SK-N-SH treated with all-trans-retinoic acid at 6 μM for 48 hours (cell line): ENCODE data around the gene APOA5.

Experiments
- ATAC-seq: fragments of 200-7000 bp; cut with Tn5 transposase; 3 replicates; pipeline ENCODE4 v1.9.1; 2020; ENCODE audit warnings: mild to moderate bottlenecking, moderate library complexity
- ARNTL ChIP-seq: fragments of 450-650 bp; formaldehyde crosslinking; IDR thresholded peaks from 2 replicates; pipeline ENCODE4 v1.5.0; 2020; ENCODE audit warnings: low read depth, mild to moderate bottlenecking, moderate library complexity, borderline replicate concordance
- BACH2 ChIP-seq: fragments of 250-450 bp; sonication (Bioruptor Pico); IDR thresholded peaks from 2 replicates; pipeline ENCODE4 v1.9.0; 2021; ENCODE audit warnings: mild to moderate bottlenecking, borderline replicate concordance
- CSDC2 ChIP-seq: fragments of 250-450 bp; sonication (Bioruptor Pico); IDR thresholded peaks from 2 replicates; pipeline ENCODE4 v1.5.0; 2020; ENCODE audit warnings: mild to moderate bottlenecking, moderate library complexity
- ESRRG ChIP-seq: fragments of 250-450 bp; sonication (Bioruptor Pico); IDR thresholded peaks from 2 replicates; pipeline ENCODE4 v1.6.1; 2021; ENCODE audit warnings: mild to moderate bottlenecking
- GLIS3 ChIP-seq: fragments of 250-450 bp; sonication (Bioruptor Pico); IDR thresholded peaks from 2 replicates; pipeline ENCODE4 v1.5.0; 2020; ENCODE audit warnings: mild to moderate bottlenecking, moderate library complexity
- ISL1 ChIP-seq: fragments of 250-450 bp; sonication (Bioruptor Pico); IDR thresholded peaks from 2 replicates; pipeline ENCODE4 v2.1.2; 2022; ENCODE audit warnings: mild to moderate bottlenecking, moderate library complexity
- PPARA ChIP-seq: fragments of 250-450 bp; sonication (Bioruptor Pico); IDR thresholded peaks from 2 replicates; pipeline ENCODE4 v1.5.0; 2020; ENCODE audit warnings: mild to moderate bottlenecking, borderline replicate concordance
- RARB ChIP-seq: fragments of 250-450 bp; sonication (Bioruptor Pico); IDR thresholded peaks from 2 replicates; pipeline ENCODE4 v1.8.0; 2021; ENCODE audit warnings: mild to moderate bottlenecking, moderate library complexity
- SNAI2 ChIP-seq: fragments of 250-450 bp; sonication (Bioruptor Pico); IDR thresholded peaks from 2 replicates; pipeline ENCODE4 v1.5.0; 2020; ENCODE audit warnings: mild to moderate bottlenecking, moderate library complexity
- TCF4 ChIP-seq: fragments of 250-450 bp; sonication (Bioruptor Pico); IDR thresholded peaks from 2 replicates; pipeline ENCODE4 v1.8.0; 2021; ENCODE audit warnings: mild to moderate bottlenecking, moderate library complexity, borderline replicate concordance
- TOX ChIP-seq: fragments of 250-450 bp; sonication (Bioruptor Pico); IDR thresholded peaks from 2 replicates; pipeline ENCODE4 v1.8.0; 2021; ENCODE audit warnings: mild to moderate bottlenecking, moderate library complexity, borderline replicate concordance
- TSHZ2 ChIP-seq: fragments of 250-450 bp; sonication (Bioruptor Pico); IDR thresholded peaks from 2 replicates; pipeline ENCODE4 v1.5.0; 2020; ENCODE audit warnings: mild to moderate bottlenecking, moderate library complexity
- ZC3H10 ChIP-seq: fragments of 250-450 bp; sonication (Bioruptor Pico); IDR thresholded peaks from 2 replicates; pipeline ENCODE4 v1.5.1; 2021; ENCODE audit warnings: mild to moderate bottlenecking, moderate library complexity
- ZFP3 ChIP-seq: fragments of 250-450 bp; sonication (Bioruptor Pico); IDR thresholded peaks from 2 replicates; pipeline ENCODE4 v1.5.0; 2020; ENCODE audit warnings: mild to moderate bottlenecking, moderate library complexity
- ZFP30 ChIP-seq: fragments of 450-650 bp; formaldehyde crosslinking; IDR thresholded peaks from 2 replicates; pipeline ENCODE4 v1.5.0; 2022; ENCODE audit warnings: mild to moderate bottlenecking, moderate library complexity
- ZNF565 ChIP-seq: fragments of 450-650 bp; formaldehyde crosslinking; conservative IDR thresholded peaks from 2 replicates; pipeline ENCODE4 v1.5.0; 2020; ENCODE audit warnings: low read depth, mild to moderate bottlenecking, moderate library complexity
- ZNF70 ChIP-seq: fragments of 450-650 bp; formaldehyde crosslinking; IDR thresholded peaks from 2 replicates; pipeline ENCODE4 v1.5.0; 2020; ENCODE audit warnings: mild to moderate bottlenecking, moderate library complexity
- ZNF8 ChIP-seq: fragments of 450-650 bp; formaldehyde crosslinking; IDR thresholded peaks from 2 replicates; pipeline ENCODE4 v1.5.0; 2020; ENCODE audit warnings: mild to moderate bottlenecking, moderate library complexity
- TF ChIP-seq, protein P1 (sequence below): fragments of 250-450 bp; sonication (Bioruptor Pico); IDR thresholded peaks from 2 replicates; pipeline ENCODE4 v1.8.0; 2020; ENCODE audit warnings: mild to moderate bottlenecking, moderate library complexity, borderline replicate concordance
- TF ChIP-seq, protein P2 (sequence below): fragments of 250-450 bp; sonication (Bioruptor Pico); IDR thresholded peaks from 2 replicates; pipeline ENCODE4 v1.8.0; 2021; ENCODE audit warnings: low read depth, mild to moderate bottlenecking, moderate library complexity, borderline replicate concordance
- TF ChIP-seq, protein P3 (sequence below): fragments of 250-450 bp; sonication (Bioruptor Pico); IDR thresholded peaks from 2 replicates; pipeline ENCODE4 v1.5.1; 2021; ENCODE audit warnings: mild to moderate bottlenecking, moderate library complexity
- TF ChIP-seq, protein P4 (sequence below): fragments of 250-450 bp; sonication (Bioruptor Pico); IDR thresholded peaks from 2 replicates; pipeline ENCODE4 v1.5.1; 2020; ENCODE audit warnings: low read depth, mild to moderate bottlenecking, moderate library complexity

Gene APOA5

DNA sequence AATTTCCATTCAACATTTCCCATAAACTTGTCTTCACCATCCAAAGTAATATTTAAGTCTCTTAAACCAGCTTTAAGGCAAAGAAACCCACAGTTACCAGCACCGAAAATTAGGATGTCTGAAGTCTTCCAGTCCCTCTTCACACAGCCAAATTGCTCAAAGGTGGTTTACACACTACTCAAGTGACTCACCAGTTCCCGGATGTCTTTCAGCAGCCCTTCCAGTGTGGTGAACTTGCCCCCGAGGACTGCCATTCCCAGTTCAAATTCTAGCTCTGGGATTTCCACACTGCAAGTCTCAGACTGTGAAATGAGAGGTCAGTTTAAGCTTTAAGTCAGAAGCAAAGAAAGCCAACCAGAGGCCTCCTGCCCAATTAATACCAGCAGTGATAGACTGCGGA is 9.0 kb downstream of the APOA5 start (continued):
- TF ChIP-seq, protein P1, sequence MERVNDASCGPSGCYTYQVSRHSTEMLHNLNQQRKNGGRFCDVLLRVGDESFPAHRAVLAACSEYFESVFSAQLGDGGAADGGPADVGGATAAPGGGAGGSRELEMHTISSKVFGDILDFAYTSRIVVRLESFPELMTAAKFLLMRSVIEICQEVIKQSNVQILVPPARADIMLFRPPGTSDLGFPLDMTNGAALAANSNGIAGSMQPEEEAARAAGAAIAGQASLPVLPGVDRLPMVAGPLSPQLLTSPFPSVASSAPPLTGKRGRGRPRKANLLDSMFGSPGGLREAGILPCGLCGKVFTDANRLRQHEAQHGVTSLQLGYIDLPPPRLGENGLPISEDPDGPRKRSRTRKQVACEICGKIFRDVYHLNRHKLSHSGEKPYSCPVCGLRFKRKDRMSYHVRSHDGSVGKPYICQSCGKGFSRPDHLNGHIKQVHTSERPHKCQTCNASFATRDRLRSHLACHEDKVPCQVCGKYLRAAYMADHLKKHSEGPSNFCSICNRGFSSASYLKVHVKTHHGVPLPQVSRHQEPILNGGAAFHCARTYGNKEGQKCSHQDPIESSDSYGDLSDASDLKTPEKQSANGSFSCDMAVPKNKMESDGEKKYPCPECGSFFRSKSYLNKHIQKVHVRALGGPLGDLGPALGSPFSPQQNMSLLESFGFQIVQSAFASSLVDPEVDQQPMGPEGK (CRISPR knock-in tag): no peak
- no peak for TF ChIP-seq ZFP30

- no peak for ATAC-seq
- TF ChIP-seq ZFP3 (no peak), ZNF70 (CRISPR knock-in tag) (no peak), GLIS3 (CRISPR knock-in tag) (no peak), ZFP30 (no peak), BACH2 (no peak), RARB (no peak), TOX (CRISPR knock-in tag) (no peak), ESRRG (CRISPR knock-in tag) (no peak), ARNTL (CRISPR knock-in tag) (no peak), PPARA (CRISPR knock-in tag) (no peak), SNAI2 (CRISPR knock-in tag) (no peak), TSHZ2 (CRISPR knock-in tag) (no peak), ISL1 (CRISPR knock-in tag) (no peak), ZNF565 (CRISPR knock-in tag) (no peak), ZC3H10 (CRISPR knock-in tag) (no peak)
- TF ChIP-seq, protein P1 (CRISPR knock-in tag): no peak
- TF ChIP-seq, protein P2, sequence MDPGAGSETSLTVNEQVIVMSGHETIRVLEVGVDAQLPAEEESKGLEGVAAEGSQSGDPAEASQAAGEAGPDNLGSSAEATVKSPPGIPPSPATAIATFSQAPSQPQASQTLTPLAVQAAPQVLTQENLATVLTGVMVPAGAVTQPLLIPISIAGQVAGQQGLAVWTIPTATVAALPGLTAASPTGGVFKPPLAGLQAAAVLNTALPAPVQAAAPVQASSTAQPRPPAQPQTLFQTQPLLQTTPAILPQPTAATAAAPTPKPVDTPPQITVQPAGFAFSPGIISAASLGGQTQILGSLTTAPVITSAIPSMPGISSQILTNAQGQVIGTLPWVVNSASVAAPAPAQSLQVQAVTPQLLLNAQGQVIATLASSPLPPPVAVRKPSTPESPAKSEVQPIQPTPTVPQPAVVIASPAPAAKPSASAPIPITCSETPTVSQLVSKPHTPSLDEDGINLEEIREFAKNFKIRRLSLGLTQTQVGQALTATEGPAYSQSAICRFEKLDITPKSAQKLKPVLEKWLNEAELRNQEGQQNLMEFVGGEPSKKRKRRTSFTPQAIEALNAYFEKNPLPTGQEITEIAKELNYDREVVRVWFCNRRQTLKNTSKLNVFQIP (CRISPR knock-in tag): no peak
- TF ChIP-seq, protein P3, sequence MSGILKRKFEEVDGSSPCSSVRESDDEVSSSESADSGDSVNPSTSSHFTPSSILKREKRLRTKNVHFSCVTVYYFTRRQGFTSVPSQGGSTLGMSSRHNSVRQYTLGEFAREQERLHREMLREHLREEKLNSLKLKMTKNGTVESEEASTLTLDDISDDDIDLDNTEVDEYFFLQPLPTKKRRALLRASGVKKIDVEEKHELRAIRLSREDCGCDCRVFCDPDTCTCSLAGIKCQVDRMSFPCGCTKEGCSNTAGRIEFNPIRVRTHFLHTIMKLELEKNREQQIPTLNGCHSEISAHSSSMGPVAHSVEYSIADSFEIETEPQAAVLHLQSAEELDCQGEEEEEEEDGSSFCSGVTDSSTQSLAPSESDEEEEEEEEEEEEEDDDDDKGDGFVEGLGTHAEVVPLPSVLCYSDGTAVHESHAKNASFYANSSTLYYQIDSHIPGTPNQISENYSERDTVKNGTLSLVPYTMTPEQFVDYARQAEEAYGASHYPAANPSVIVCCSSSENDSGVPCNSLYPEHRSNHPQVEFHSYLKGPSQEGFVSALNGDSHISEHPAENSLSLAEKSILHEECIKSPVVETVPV: no peak
- TF ChIP-seq, protein P4, sequence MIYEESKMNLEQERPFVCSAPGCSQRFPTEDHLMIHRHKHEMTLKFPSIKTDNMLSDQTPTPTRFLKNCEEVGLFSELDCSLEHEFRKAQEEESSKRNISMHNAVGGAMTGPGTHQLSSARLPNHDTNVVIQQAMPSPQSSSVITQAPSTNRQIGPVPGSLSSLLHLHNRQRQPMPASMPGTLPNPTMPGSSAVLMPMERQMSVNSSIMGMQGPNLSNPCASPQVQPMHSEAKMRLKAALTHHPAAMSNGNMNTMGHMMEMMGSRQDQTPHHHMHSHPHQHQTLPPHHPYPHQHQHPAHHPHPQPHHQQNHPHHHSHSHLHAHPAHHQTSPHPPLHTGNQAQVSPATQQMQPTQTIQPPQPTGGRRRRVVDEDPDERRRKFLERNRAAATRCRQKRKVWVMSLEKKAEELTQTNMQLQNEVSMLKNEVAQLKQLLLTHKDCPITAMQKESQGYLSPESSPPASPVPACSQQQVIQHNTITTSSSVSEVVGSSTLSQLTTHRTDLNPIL (CRISPR knock-in tag): no peak
Measured at GRCh38 chr11:116778556-116778955, 13.1 kb downstream of the APOA5 start.

- TF ChIP-seq ZFP3 (no peak), ISL1 (CRISPR knock-in tag) (no peak), CSDC2 (CRISPR knock-in tag) (no peak), ZC3H10 (CRISPR knock-in tag) (no peak), ARNTL (CRISPR knock-in tag) (no peak), ZFP30 (no peak), TCF4 (no peak), ZNF8 (no peak), ZNF565 (CRISPR knock-in tag) (no peak), GLIS3 (CRISPR knock-in tag) (no peak), BACH2 (no peak), TOX (CRISPR knock-in tag) (no peak)
- TF ChIP-seq, protein P2 (CRISPR knock-in tag): no peak
- TF ChIP-seq, protein P3: no peak
- TF ChIP-seq, protein P4 (CRISPR knock-in tag): no peak
- TF ChIP-seq, all 23 proteins: peak for 0
- no peak for ATAC-seq
Measured at GRCh38 chr11:116777056-116777455, 14.6 kb downstream of the APOA5 start.
